ENCODE results near the gene CNTRL. TPM values are rescaled to one million over a fixed set of nuclear protein-coding genes. Genes with fewer than 3 reads are reported as not detected.

The CNTRL gene
- total and polyA plus RNA-seq, 2 of the 8 experiments (the other 6 are each of a cell fraction or from before 2014, with no cell fraction given) = 5.1 to 13.9 TPM

DNA sequence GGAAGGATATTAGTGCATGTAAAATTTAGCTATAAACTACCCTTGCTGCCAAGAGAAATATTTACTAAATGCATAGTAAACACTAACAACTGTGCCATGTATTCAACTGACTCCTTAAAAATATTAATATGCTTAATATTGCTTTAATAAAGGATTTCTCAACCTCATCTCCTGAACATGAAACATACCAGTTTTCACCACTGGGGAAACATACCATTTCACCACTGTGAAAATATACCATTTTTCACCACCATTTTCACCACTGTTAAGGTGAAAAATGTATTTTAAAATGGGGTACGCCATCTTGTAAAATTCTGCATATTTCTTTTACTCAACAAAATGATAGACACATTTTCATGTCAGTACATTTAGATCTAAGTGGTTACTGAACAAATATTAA, 122.4 kb downstream of the CNTRL start:
- H3K56ac ChIP-seq (replicated peaks; ENCODE audit: insufficient read length, low read depth, low read length) = no peak overlapping the region
- CTCF ChIA-PET (ENCODE audit: partially characterized antibody) = interaction anchor here (0.7 kb wide), 1 partner anchor 203 kb away, joined by 3 read pairs; no protein-coding TSS in a partner anchor
- H3K23me2 ChIP-seq (ENCODE audit: low read depth, low read length) = peaks cover 5% of the 10 kb centered on the region
- peaks cover 3 to 7% of the 10 kb centered on the region in 2 experiments for H4K20me1 ChIP-seq (replicated peaks in 1 of 2; ENCODE audit: control insufficient read depth in 1 of 2, insufficient read depth in 2 of 2, low read length in 2 of 2)
- H2BK12ac ChIP-seq (ENCODE audit: low read depth, low read length) = no peak overlapping the region
- H3K27ac ChIP-seq (ENCODE audit: low read depth, low read length) = no peak overlapping the region
- no peak overlapping the region for H4K8ac ChIP-seq (ENCODE audit: extremely low read depth, insufficient read depth, low read length)
- no peak overlapping the region for H3K4ac ChIP-seq (replicated peaks; ENCODE audit: insufficient read length, low read depth, low read length)
- no peak overlapping the region for H4K91ac ChIP-seq (replicated peaks; ENCODE audit: insufficient read length, low read length)
- no peak for FAIRE-seq
- no peak overlapping the region for H4K5ac ChIP-seq (ENCODE audit: insufficient read length, low read depth, low read length)
- no peaks in the 10 kb centered on the region for H3K9me3 ChIP-seq (ENCODE audit: insufficient read depth in 2 of 2, low read depth in 1 of 2, low read length in 1 of 2)
- H3K79me2 ChIP-seq (ENCODE audit: control insufficient read depth in 1 of 2, insufficient read depth in 2 of 2, low read length in 2 of 2) = peaks cover 12 to 89% of the 10 kb centered on the region in 2 experiments; a peak in 3 of 4 replicates
- H3K36me3 ChIP-seq (ENCODE audit: control insufficient read depth in 2 of 4, insufficient read depth in 4 of 4, low read length in 3 of 4) = no peaks in the 10 kb centered on the region
- no peak overlapping the region for H2AFZ ChIP-seq (ENCODE audit: low read length)
- no peaks in the 10 kb centered on the region for H3K27me3 ChIP-seq (replicated peaks in 1 of 4; ENCODE audit: control insufficient read depth in 3 of 4, extremely low read depth in 1 of 4, insufficient read depth in 3 of 4, low read length in 3 of 4)
- no peak overlapping the region for H3K23ac ChIP-seq (ENCODE audit: insufficient read length)
- no peak overlapping the region for H3K9ac ChIP-seq (replicated peaks in 1 of 4; ENCODE audit: extremely low read depth in 1 of 4, low read depth in 3 of 4, low read length in 3 of 4)
- POLR2A ChIA-PET (ENCODE audit: partially characterized antibody) = no interaction called here
- no peak overlapping the region for H3K4me2 ChIP-seq (ENCODE audit: insufficient read depth in 1 of 2, low read depth in 2 of 2, low read length in 2 of 2)
- H3K18ac ChIP-seq (ENCODE audit: extremely low read depth, low read length) = no peak overlapping the region
- H2BK15ac ChIP-seq (ENCODE audit: low read length) = no peak overlapping the region
- H2AK5ac ChIP-seq (ENCODE audit: low read depth, low read length) = no peak overlapping the region
- H3K14ac ChIP-seq (ENCODE audit: insufficient read length) = no peak overlapping the region
- 100% methylated on average over 1 of the region's 1 CpG; no CpG with 5 or more reads in 1 of the 2 experiments for WGBS, 2 experiments (ENCODE audit: extremely low coverage in 1 of 2, insufficient coverage in 1 of 2, insufficient read length in 1 of 2, insufficient replicate concordance in 2 of 2, low coverage in 1 of 2, low lambda C conversion rate in 2 of 2, missing lambda C conversion rate in 1 of 2)
- peaks cover 5% of the 10 kb centered on the region; the same call in 1 of the 2 replicates for H3K79me1 ChIP-seq (ENCODE audit: low read depth, low read length)
- no peak overlapping the region for H2BK5ac ChIP-seq (ENCODE audit: low read depth, low read length)
- no peak for DNase-seq (ENCODE audit: low read depth in 1 of 2, low spot score in 2 of 2)
- no peak overlapping the region for H2BK20ac ChIP-seq (ENCODE audit: low read length)
- H3K4me1 ChIP-seq (replicated peaks in 1 of 4; ENCODE audit: control insufficient read depth in 3 of 4, insufficient read depth in 4 of 4, low read length in 3 of 4) = peaks cover 0 to 3% (median 2%) of the 10 kb centered on the region in 4 experiments; a peak in 4 of 7 replicates
- H2BK120ac ChIP-seq (replicated peaks; ENCODE audit: low read depth, low read length) = no peak overlapping the region
- H3K4me3 ChIP-seq (ENCODE audit: extremely low read depth in 1 of 4, insufficient read depth in 2 of 4, low read depth in 3 of 4, low read length in 4 of 4) = no peak overlapping the region
- no peak for TF ChIP-seq RFX5 (IDR thresholded peaks at IDR 0.05; ENCODE audit: borderline replicate concordance, low read depth, low read length)
- TF ChIP-seq ATF3 (IDR thresholded peaks at IDR 0.05; ENCODE audit: insufficient read depth, low read depth, low read length) = no peak
- no peak for TF ChIP-seq CEBPB (IDR thresholded peaks at IDR 0.05; ENCODE audit: low read depth, low read length)
- no peak for TF ChIP-seq EP300 (IDR thresholded peaks at IDR 0.05; ENCODE audit: borderline replicate concordance in 1 of 2, low read depth in 2 of 2, low read length in 2 of 2)
- no peak for TF ChIP-seq POLR2A (IDR thresholded peaks at IDR 0.05; ENCODE audit: control extremely low read depth in 1 of 2, low read depth in 2 of 2, low read length in 2 of 2)
- no peak for TF ChIP-seq FOSL1 (IDR thresholded peaks at IDR 0.05; ENCODE audit: insufficient read depth, low read depth, low read length)
- no peak for TF ChIP-seq TBP (IDR thresholded peaks at IDR 0.05; ENCODE audit: low read depth, low read length)
- no peak for TF ChIP-seq CREB1 (IDR thresholded peaks at IDR 0.05)
- TF ChIP-seq SP1 (IDR thresholded peaks at IDR 0.05; ENCODE audit: low read depth, low read length) = no peak
- no peak for TF ChIP-seq GTF2F1 (IDR thresholded peaks at IDR 0.05; ENCODE audit: borderline replicate concordance, low read depth, low read length)
- TF ChIP-seq EZH2 (IDR thresholded peaks at IDR 0.05; ENCODE audit: low read depth, low read length, severe bottlenecking) = no peak
- TF ChIP-seq RXRA (IDR thresholded peaks at IDR 0.05; ENCODE audit: insufficient read depth, low read depth, low read length) = no peak
- no peak for TF ChIP-seq TCF12 (IDR thresholded peaks at IDR 0.05; ENCODE audit: low read depth, low read length)
- TF ChIP-seq MAX (IDR thresholded peaks at IDR 0.05) = no peak
- TF ChIP-seq SP4 (IDR thresholded peaks at IDR 0.05; ENCODE audit: low read length) = no peak
